ENCODE results near the gene ZFAND6. TPM values are rescaled to one million over a fixed set of nuclear protein-coding genes. Genes with fewer than 3 reads are reported as not detected.

Gene ZFAND6
- total RNA-seq, 1 experiment from 2014 or later = 145 TPM

- no peak for DNase-seq (ENCODE audit: low read depth, low spot score)
- in situ Hi-C loops (cut with HindIII; ENCODE audit: low pct_unique_long_range_greater_than_20kb, low sequenced_read_pairs) = no loop called here
These were observed 112.9 kb downstream of the ZFAND6 start for GRCh38 chr15:80172401-80172800.

- in situ Hi-C loops (cut with HindIII; ENCODE audit: low pct_unique_long_range_greater_than_20kb, low sequenced_read_pairs) = no loop called here
- peak; percentile 77 for DNase-seq (ENCODE audit: low read depth, low spot score)
These were observed 113.7 kb downstream of the ZFAND6 start for GRCh38 chr15:80173022-80173759.

- in situ Hi-C loops (cut with HindIII; ENCODE audit: low pct_unique_long_range_greater_than_20kb, low sequenced_read_pairs) = no loop called here
- no peak for DNase-seq (ENCODE audit: low read depth, low spot score)
These were observed 114.7 kb downstream of the ZFAND6 start for GRCh38 chr15:80174017-80174746.

GRCh38 chr15:80175436-80175835 is 116.0 kb downstream of the ZFAND6 start:
- in situ Hi-C loops (cut with HindIII; ENCODE audit: low pct_unique_long_range_greater_than_20kb, low sequenced_read_pairs) = no loop called here

GRCh38 chr15:80176443-80176842 is 117.0 kb downstream of the ZFAND6 start:
- DNase-seq (ENCODE audit: low read depth, low spot score) = no peak
- in situ Hi-C loops (cut with HindIII; ENCODE audit: low pct_unique_long_range_greater_than_20kb, low sequenced_read_pairs) = no loop called here

More at GRCh38 chr15:80175436-80175835, 116.0 kb downstream of the ZFAND6 start:
- no peak for DNase-seq (ENCODE audit: low read depth, low spot score)

GRCh38 chr15:80177156-80177555 is 117.7 kb downstream of the ZFAND6 start:
- in situ Hi-C loops (cut with HindIII; ENCODE audit: low pct_unique_long_range_greater_than_20kb, low sequenced_read_pairs) = no loop called here

GRCh38 chr15:80179025-80179759 is 119.7 kb downstream of the ZFAND6 start:
- no peak for DNase-seq (ENCODE audit: low read depth, low spot score)
- in situ Hi-C loops (cut with HindIII; ENCODE audit: low pct_unique_long_range_greater_than_20kb, low sequenced_read_pairs) = no loop called here

More at GRCh38 chr15:80177156-80177555, 117.7 kb downstream of the ZFAND6 start:
- DNase-seq (ENCODE audit: low read depth, low spot score) = peak; percentile 19

GRCh38 chr15:80179935-80180334 is 120.5 kb downstream of the ZFAND6 start:
- in situ Hi-C loops (cut with HindIII; ENCODE audit: low pct_unique_long_range_greater_than_20kb, low sequenced_read_pairs) = no loop called here
- no peak for DNase-seq (ENCODE audit: low read depth, low spot score)

- in situ Hi-C loops (cut with HindIII; ENCODE audit: low pct_unique_long_range_greater_than_20kb, low sequenced_read_pairs) = no loop called here
- DNase-seq (ENCODE audit: low read depth, low spot score) = no peak
These were observed 121.0 kb downstream of the ZFAND6 start for GRCh38 chr15:80180468-80180867.

GRCh38 chr15:80180986-80181385 is 121.5 kb downstream of the ZFAND6 start:
- in situ Hi-C loops (cut with HindIII; ENCODE audit: low pct_unique_long_range_greater_than_20kb, low sequenced_read_pairs) = no loop called here
- no peak for DNase-seq (ENCODE audit: low read depth, low spot score)

- in situ Hi-C loops (cut with HindIII; ENCODE audit: low pct_unique_long_range_greater_than_20kb, low sequenced_read_pairs) = no loop called here
- DNase-seq (ENCODE audit: low read depth, low spot score) = no peak
These were observed 123.3 kb downstream of the ZFAND6 start for GRCh38 chr15:80182611-80183261.

- in situ Hi-C loops (cut with HindIII; ENCODE audit: low pct_unique_long_range_greater_than_20kb, low sequenced_read_pairs) = no loop called here
- no peak for DNase-seq (ENCODE audit: low read depth, low spot score)
These were observed 123.8 kb downstream of the ZFAND6 start for GRCh38 chr15:80183306-80183705.

- peak; percentile 29 for DNase-seq (ENCODE audit: low read depth, low spot score)
- in situ Hi-C loops (cut with HindIII; ENCODE audit: low pct_unique_long_range_greater_than_20kb, low sequenced_read_pairs) = no loop called here
These were observed 124.4 kb downstream of the ZFAND6 start for GRCh38 chr15:80183886-80184285.

GRCh38 chr15:80184554-80184953 is 125.1 kb downstream of the ZFAND6 start:
- no peak for DNase-seq (ENCODE audit: low read depth, low spot score)
- in situ Hi-C loops (cut with HindIII; ENCODE audit: low pct_unique_long_range_greater_than_20kb, low sequenced_read_pairs) = no loop called here

- no peak for DNase-seq (ENCODE audit: low read depth, low spot score)
- in situ Hi-C loops (cut with HindIII; ENCODE audit: low pct_unique_long_range_greater_than_20kb, low sequenced_read_pairs) = no loop called here
These were observed 125.7 kb downstream of the ZFAND6 start for GRCh38 chr15:80185152-80185551.

- in situ Hi-C loops (cut with HindIII; ENCODE audit: low pct_unique_long_range_greater_than_20kb, low sequenced_read_pairs) = no loop called here
- peak; percentile 55 for DNase-seq (ENCODE audit: low read depth, low spot score)
These were observed 126.6 kb downstream of the ZFAND6 start for GRCh38 chr15:80186066-80186465.

- in situ Hi-C loops (cut with HindIII; ENCODE audit: low pct_unique_long_range_greater_than_20kb, low sequenced_read_pairs) = no loop called here
- DNase-seq (ENCODE audit: low read depth, low spot score) = no peak
These were observed 127.1 kb downstream of the ZFAND6 start for GRCh38 chr15:80186597-80186996.
